NCI-H146 treated with DMSO at 0.1 percent for 48 hours (cell line): ENCODE measurements around the gene TSHZ2.

Experiments
- DNase-seq: peaks from one replicate; lab custom pipeline; 2025; ENCODE audit not compliant: unreplicated experiment; lab: John Stamatoyannopoulos, UW

TSHZ2 gene

GRCh38 chr20:53126185-53126584, 154.0 kb downstream of the TSHZ2 start:
- no peak for DNase-seq

GRCh38 chr20:53127027-53127426, 154.9 kb downstream of the TSHZ2 start:
- DNase-seq = no peak

GRCh38 chr20:53128004-53128403, 155.8 kb downstream of the TSHZ2 start:
- no peak for DNase-seq

GRCh38 chr20:53129563-53129962, 157.4 kb downstream of the TSHZ2 start:
- no peak for DNase-seq

- DNase-seq = no peak
These were observed 158.6 kb downstream of the TSHZ2 start for GRCh38 chr20:53130795-53131194.

- DNase-seq = no peak
These were observed 161.0 kb downstream of the TSHZ2 start for GRCh38 chr20:53133125-53133524.

GRCh38 chr20:53133628-53134027, 161.5 kb downstream of the TSHZ2 start:
- no peak for DNase-seq

- no peak for DNase-seq
These were observed 164.3 kb downstream of the TSHZ2 start for GRCh38 chr20:53136473-53136872.

GRCh38 chr20:53138454-53139262, 166.5 kb downstream of the TSHZ2 start:
- no peak for DNase-seq

- no peak for DNase-seq
These were observed 169.3 kb downstream of the TSHZ2 start for GRCh38 chr20:53141201-53142050.

GRCh38 chr20:53142225-53143127, 170.3 kb downstream of the TSHZ2 start:
- no peak for DNase-seq

GRCh38 chr20:53146201-53146891, 174.2 kb downstream of the TSHZ2 start:
- DNase-seq = no peak

GRCh38 chr20:53148771-53149147, 176.6 kb downstream of the TSHZ2 start:
- DNase-seq = no peak

- no peak for DNase-seq
These were observed 177.2 kb downstream of the TSHZ2 start for GRCh38 chr20:53149148-53149889.

- DNase-seq = no peak
These were observed 177.7 kb downstream of the TSHZ2 start for GRCh38 chr20:53149890-53150205.

- no peak for DNase-seq
These were observed 178.4 kb downstream of the TSHZ2 start for GRCh38 chr20:53150532-53150931.

GRCh38 chr20:53152228-53152627, 180.1 kb downstream of the TSHZ2 start:
- DNase-seq = no peak

- no peak for DNase-seq
These were observed 182.4 kb downstream of the TSHZ2 start for GRCh38 chr20:53154540-53154939.

GRCh38 chr20:53157443-53158408, 185.6 kb downstream of the TSHZ2 start:
- DNase-seq = no peak
